Measurements from ENCODE around the gene HAND1.

DNA sequence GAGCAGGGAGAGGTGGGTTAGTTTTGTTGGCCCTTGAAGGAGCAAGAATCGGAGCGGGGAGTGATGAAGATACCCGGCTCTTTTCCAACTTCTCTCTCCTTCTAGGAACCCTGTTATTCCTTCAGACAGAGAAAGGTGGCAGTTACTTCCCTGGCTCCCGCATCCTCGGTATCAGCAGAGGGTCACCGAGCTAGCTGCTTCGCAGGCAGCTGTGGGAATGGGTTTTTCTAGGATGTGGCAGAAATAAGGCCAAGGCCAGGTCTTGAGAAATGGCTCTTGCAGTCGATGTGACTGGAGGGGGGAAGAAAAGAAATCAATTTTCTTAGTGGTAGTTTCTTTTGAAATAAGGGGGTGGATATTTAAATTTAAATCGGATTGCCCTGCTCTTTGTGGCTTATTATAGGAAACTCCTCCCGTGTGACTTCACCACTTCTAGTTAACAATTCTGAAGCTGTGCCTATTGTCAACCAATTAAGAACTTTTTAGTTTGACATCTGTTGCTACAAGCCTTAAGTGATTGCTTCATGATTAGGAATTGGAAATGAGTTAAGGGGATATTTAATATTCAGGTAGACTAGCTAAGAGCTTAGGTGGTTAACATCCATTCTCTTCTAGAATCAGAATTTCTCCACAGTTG lies 30.8 kb downstream of the HAND1 start:
- TF ChIP-seq POLR2A (IDR thresholded peaks at IDR 0.05), result no peak
- TF ChIP-seq, protein P1, sequence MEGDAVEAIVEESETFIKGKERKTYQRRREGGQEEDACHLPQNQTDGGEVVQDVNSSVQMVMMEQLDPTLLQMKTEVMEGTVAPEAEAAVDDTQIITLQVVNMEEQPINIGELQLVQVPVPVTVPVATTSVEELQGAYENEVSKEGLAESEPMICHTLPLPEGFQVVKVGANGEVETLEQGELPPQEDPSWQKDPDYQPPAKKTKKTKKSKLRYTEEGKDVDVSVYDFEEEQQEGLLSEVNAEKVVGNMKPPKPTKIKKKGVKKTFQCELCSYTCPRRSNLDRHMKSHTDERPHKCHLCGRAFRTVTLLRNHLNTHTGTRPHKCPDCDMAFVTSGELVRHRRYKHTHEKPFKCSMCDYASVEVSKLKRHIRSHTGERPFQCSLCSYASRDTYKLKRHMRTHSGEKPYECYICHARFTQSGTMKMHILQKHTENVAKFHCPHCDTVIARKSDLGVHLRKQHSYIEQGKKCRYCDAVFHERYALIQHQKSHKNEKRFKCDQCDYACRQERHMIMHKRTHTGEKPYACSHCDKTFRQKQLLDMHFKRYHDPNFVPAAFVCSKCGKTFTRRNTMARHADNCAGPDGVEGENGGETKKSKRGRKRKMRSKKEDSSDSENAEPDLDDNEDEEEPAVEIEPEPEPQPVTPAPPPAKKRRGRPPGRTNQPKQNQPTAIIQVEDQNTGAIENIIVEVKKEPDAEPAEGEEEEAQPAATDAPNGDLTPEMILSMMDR (IDR thresholded peaks at IDR 0.05 in 4 of 5, conservative IDR thresholded peaks at IDR 0.05 in 1 of 5), result no peak
